GM19239 (cell line): Measurements from ENCODE around the gene NRP2.

Experiments
- DNase-seq: peaks from one replicate; pipeline ENCODE4 v3.0.0; 2011; ENCODE audit warnings: low spot score; ENCODE audit not compliant: insufficient read length
- FAIRE-seq: peaks from 2 replicates; lab custom pipeline; 2011; peaks lifted over from hg19 to GRCh38; lab: Jason Lieb, UNC

The NRP2 gene

DNA sequence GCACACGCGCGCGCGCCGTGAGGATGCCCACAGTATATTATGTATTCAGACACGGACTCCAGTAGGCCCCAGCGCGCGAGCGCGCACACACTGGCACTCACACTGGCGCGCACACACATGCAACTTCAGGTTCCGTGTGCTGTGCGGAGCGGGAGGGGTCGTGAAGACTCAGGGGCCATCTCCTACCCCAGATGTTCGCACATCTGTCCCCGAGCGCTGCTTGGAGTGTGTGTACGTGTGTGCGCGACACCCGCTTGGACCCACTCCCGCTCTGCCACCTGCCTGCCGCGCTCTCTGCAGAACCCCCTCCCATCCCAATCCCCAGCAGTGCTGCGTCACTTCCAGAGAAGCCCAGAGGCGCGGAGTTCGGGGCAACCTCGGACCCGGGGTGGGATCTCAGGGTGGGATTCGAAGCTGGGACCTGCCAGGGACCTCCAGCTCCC, 2.6 kb downstream of the NRP2 start:
- no peak for FAIRE-seq
- no peak for DNase-seq

DNA sequence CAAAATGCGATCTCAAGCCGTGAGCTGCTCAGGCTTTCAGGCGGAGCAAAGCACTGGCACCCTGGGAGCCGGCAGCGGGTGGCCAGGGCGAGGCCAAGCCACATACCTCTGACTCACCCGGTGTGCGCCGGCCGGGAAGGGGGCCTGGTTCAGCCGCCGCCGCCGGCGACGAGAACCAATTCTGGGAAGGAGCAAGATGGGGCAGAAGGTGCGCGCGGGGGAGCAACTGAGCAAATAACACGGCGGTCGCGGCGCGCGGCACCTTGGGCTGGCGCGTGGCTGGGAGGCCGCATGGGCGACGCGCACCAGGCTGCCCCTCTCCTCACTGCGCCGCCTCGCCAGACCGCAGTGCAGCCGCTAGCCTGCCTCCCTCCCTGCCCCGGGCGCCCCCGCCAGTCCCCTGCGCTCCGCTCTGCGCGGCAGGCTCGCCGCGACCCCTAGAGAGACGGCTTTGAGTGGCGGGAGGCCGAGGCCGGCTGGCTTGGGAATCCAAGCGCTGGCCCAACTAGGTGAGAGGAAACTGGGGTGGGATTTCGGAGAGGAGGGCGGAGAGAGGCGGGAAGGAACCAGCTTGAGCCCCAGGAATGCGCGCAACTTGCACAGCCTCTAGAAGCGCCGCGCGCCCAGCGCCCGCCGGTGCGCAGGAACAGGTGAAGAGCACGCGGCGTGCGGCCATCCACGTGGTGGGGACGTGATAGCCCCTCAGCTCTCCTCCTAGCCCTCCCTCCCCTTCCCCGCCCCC, 3.2 kb downstream of the NRP2 start:
- no peak for FAIRE-seq
- no peak for DNase-seq

DNA sequence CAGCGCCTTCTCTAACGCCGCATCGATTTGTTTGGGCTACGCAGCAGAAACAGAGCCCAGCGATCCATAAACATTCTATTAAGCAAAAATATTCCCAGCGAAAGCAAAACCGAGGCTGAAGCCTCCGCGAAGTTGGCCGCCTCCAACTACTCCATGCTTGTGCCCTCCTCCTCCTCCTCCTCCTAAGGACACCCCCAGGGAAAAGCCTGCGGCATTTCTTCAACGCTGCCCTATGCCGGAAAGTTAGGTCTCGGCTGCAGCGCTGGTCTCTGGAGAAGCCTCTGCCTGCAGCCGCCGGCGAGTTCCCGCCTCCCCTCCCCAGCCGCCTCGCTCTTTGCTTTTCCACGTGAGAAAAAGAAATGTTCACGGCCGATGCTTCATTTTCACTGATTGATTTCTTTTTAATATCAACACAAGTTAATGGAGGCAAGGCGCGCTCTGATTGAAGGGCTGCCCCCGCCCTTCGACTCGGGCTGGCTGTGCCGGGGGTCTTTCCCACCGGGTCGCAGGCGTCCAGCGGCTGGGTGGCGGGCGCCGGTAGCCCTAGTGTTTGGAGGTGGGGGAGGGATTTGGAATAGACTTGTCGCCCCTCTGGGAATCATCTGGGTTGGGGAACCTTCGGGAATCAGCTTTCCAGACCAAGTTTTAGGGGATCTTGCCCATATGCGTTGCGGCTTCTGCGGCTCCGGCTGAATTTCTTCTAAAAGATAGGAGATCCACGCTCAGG, 3.9 kb downstream of the NRP2 start:
- FAIRE-seq (no peak), DNase-seq (no peak)

DNA sequence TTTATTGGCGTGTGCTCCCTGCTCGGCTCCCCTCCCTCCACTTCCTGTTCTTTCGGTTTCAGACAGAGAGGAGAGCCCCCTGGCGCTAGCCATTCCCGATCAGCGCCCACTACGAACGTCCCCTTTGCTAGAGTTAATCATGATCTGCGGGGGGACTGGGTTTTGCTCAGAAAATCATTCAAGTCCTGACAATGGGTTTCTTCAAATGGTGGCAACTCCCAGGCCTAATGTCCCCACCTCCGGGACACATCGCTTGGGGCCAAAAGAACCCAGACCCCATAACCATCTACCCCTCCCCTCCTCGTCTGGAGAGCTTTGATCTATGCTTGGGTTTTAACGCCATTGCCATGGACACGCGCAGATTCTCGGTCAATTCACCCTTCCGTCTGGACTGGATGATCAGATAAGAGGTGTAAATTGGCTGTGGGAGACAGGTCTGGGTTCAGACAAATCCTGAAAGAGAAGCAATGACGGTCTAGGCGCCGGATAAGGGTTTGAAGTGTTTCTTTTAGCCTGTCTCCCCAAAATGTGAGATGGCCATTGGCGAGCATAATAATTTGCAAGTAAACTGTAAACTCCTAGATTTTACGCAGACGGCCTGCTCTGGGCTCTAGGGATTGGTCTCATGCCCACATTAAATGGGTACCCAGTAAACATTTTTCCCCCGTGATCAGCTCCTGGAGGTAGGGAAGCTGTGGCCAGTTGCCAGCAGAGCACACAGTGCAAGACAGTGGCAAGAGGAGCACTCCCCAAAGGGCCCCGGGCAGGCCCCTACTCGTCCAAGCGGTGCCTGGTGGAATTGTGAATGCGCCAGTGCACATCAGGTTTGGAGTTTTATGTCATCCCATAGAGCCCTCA, 4.7 kb downstream of the NRP2 start:
- DNase-seq: no peak
- FAIRE-seq: no peak

DNA sequence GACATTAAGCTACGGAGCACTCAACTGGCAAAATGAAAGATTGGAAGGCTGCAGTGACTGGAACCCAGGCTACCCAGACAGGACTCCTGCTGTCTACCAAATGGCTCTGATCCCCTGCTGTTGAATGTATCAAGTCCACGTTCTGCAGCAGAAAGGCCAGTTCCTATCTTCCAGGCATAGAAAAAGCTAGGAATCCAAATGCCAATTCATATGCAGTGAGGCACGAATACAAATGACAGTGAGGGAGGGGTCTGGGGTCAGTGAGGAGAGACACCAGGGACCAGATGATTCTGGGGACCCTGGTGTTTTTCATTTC, 5.3 kb downstream of the NRP2 start:
- no peak for DNase-seq
- no peak for FAIRE-seq

DNA sequence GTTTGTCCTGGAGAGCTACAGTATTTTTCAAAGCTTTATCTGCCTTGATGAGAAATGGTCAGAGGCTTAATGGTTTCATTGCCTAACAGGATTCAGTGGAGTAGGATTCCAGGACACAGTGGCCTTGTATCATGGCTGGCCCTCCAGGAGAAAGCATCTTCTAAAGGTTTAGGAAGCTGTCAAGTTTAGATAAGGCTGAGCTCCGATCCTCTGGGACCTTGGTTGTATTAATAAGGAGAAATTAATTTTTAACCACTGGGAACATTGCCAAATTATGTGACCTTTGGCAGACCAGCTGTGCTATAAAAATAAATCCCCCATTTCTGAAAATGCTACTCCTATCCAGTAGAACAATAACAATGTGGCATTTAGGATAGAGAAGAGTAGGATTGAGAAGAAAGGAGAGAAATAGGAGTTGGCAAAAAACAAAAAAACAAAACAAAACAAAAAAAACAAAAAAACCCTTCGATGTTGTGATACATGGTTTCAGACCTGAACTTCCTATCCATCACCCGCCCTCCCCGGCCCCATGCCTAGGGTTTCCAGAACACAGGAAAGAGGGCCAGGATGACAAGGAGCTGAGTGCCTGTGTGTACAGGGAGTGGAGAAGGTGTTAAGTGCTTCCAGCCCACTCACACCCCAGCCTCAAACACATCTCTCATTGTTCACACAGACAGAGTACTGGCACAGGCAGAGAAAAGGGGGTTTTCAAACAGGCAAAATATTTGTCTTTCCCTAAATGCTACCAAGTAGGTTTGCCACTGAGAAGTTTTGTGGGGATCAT, 6.3 kb downstream of the NRP2 start:
- no peak for DNase-seq
- no peak for FAIRE-seq

DNA sequence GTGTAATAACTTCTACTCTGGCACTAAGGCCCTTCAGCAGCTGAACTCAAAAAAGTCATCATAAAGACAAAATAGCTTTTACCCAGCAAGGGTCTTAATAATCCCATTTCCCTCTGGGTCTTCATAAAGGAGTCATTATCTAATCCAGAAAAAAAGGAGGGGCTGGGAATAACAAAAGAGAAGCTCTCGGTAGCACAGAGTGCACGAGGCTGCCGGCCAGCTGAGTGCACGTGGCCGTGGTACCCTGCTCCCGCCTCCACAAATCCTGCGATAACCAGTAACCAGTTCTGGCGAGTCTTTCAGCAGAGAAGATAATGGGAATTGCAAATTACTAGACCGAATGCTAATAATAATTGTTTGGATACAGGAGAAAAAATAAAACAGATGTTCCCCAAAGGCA, 7.5 kb downstream of the NRP2 start:
- FAIRE-seq (no peak), DNase-seq (no peak)

DNA sequence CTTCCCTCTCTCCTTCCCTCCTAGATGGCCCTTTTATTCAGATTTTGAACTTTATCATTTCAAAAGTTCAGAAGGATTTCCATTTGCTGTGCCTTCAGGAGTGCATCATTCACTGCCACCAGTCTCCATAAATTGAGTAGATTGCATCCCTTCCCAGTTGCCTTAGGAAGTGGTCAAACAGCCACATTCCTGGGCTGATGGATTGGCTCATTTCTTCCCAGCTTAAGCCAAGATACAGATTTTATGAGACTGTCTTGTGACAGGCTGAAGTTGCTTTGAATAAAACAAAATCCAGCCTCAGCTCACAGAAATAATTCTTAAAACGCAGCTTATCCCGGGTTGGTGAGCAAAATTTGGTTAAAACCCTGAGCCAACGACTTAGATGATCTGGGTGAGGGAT, 9.8 kb downstream of the NRP2 start:
- DNase-seq: no peak
- FAIRE-seq: no peak

DNA sequence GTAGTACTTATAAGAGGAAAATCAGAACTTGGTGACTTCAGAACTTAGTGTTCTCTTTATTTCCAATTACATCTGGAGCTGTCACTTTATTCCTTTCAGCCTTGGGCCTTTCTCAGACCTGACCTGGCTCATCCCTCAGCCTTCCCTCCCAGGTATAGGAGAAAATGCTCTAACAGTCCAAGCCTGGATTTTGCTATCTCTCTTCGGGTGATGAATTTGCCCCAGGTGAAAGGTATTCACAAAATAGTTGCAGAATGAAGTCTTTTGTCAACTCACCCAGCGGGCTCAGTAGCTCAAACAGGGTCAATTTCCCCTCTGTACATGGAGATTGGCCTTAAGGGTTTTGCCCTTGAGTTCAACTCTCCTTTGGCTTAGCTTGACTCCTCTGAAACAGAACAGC, 12.0 kb downstream of the NRP2 start:
- DNase-seq (no peak), FAIRE-seq (no peak)

DNA sequence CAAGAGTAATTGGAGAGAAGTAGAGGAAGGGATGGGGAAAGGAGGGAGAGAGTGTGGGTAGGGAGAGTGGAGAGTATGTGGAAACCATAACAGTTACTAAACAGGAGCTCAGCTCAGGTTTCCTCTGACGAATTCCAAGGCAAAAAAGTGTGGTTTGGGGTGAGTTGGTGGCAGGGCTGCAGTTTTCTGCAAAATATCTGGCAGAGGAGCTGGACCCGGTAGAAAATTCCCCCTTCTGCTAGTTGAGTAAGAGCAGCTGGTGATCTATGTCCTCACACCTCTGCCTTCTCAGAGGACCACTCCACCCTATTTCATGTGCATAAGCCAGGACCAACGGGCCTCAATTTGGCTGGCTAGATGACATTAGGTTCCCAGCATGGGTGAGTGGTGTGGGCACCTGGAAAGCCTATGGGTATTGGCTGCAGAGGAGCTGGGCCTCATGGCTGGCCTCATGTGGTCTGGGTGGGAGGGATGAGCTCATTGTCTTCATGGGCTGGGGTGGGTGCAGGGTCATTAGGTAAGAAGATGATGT, 13.2 kb downstream of the NRP2 start:
- no peak for DNase-seq
- FAIRE-seq: no peak

DNA sequence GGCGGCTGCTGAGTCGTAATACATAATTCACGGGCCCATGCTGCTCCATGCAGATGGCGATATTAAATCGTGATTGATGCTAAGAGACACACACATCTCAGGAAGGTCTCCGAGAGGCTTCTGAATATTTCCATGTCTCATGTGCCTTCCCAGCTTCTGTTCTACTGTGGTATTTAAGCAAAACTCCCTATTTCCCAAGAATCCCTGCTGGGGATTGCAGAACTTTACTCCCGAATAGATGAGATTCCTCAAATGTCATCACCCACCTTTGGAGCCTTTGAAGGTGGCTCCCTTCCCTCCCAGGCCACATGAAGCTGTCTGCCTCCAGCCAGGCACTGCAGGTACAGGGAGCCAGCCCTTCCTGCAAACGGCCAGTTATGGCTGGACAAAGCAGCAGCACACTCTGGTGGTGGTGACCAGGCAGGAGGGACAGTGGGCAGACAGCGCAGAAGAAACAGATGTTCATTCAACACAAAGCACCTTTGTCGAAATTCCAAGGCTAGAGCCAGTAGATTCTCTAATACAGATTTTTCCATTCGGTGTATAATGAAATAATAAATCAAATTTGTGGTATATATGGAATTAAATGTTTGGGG, 14.1 kb downstream of the NRP2 start:
- FAIRE-seq (no peak), DNase-seq (no peak)

DNA sequence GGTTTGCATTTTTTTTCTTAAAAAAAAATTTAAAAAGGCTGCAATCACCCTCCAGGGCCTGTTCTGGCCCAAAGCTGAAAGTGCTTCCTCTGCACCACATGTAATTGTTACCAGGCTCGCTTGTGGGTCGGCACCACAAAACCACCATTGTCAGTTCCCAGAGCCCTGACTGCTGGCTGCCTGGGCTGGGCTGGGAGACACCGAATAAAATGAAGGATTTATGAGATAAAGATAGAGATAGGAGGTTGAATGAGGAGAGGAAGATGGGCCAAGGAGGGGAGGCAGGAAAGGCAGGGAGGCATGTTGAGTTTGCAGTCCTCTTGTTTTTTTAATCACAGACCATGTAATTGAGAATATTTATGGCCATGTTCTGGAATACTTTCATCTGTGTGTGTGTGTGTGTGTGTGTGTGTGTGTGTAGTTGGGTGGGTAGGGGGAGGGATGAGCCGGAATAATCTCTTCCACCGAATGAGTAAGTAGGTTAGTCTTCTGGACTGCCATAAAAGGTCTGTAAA, 14.7 kb downstream of the NRP2 start:
- DNase-seq (no peak), FAIRE-seq (no peak)

DNA sequence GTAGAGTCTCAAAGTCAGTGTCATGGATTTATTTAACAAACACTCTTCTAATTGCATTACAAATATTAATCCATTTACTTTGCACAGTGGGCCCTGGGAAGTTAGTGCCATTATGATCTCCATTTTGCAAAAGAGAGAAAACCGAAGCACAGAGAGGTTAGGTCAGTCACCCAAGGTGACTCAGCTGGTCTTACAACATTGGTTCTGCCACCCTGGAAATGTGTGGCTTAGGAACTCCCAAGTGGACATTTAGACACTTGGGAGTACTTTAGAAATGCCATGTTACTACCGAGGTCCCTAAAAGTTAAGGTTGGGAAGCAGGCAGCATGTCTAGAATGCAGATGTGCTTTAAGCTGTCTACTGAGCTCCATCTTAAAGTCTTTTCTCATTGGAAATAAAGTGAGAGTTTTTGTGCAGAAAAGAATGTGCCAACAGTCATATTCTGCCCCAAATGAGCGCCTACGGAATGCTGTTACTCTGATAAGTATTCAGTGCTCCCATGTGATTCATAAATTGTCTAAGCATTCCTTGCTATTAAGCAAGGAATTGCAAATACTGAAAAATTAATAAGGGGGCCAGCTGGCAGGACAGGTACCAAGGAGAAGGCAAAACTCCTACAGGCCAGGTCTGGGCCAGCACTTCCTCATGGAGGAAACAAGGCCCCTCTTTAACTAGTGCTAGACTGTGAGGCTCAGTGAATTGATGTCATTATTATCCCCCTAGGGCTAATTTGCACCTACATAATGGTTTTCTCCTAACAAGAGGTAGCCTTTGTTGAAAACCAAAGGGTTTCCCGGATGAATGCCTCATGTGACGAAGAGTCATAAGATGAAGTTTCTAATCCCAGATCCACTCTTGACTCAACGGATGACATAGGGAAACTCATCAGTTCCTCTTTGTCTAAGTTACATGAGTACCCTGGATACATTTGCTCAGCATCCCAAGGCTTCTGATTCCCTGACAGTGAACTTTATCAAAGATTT, 16.3 kb downstream of the NRP2 start:
- DNase-seq (no peak), FAIRE-seq (no peak)

DNA sequence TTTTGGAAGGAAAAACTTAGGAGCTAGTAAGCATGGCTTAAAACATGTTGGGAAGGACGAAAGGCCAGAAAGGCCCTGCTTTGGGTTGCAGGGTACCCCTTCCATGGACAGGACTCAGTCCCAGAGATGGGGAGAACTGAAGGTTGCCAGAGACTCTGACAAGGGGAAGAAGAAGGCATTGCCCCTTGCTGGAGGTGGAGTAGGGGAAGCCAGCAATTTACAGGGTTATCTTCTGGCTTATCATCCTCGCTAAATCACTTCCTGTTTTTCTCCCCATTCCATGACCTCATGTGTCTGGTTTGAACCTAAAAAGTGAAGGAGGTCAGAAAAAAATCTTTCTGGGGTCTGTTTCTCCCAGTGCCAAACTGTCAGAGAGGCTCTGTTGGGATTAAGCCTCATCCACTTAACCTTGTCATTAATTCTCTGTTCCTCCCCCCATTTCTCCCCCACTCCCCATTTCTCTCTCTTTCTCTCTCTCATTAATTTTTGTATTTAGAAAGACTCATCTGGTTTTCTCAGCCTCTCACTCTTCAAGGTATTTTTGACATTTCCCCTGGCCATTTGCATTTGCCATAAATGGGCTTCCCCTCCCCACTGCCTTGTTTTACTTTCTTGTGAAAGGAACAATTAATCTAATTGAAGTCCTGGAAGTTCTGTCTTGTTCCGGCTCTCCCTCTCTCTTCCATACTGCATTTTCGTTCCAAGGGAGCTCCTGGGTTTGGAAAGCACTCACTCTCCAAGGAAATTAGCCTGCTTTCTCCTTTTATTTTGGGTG, 17.4 kb downstream of the NRP2 start:
- FAIRE-seq (no peak), DNase-seq (no peak)

DNA sequence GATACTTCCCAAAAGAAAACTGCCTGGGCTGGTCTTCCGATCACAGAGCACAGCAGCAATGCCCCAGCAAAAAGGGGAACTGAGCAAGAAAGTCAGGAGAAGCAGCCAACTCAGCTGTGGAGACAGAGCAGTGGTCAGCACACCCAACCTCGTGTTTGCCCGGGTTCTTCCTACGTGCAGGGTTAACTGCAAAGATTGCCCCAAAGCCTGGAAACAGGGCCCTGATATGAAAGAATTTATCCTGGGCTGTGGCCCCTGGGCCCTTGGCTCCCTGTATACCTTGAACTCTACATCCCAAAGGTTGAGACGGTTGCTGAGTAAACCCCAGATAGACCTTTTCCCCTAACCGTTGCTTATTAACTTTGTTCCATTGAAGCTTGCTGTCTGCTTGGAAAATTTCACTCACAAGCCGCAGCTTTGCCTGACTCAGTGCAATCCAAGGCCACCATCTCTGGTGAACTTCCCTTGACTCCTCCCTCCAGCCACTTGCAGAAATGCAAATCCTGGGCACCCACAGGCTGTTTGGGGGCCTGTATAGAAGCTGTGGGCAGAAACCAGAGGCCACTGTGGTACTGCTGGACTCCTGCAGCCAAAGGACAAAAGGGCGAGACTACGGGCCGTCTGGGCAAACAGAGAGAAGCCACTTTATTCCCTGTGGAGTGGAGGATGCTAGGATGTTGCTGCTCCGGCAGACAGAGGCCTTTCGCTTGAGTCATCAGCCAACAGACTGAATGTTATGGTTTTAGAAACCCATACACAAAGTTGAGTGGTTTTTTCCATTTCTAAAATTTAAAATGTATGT, 18.2 kb downstream of the NRP2 start:
- DNase-seq (no peak), FAIRE-seq (peak; percentile 87)

DNA sequence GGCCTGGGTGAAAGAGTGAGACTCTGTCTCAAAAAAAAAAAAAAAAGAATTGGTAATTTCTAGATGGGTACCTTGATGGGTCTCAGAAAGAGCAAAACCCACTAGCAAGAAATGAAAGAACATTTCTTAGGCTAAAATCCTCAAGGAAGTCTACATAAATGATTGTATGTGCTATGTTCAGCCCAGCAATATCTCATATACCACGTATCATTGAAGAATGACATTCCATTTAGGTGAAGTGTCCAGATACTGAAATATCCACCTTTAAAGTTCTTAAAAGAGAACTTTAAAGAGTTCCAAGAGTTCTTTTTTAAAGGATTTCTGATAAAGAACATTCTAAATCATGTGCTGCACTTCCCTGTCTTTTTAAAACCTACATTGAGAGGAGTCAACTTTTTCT, 19.2 kb downstream of the NRP2 start:
- no peak for DNase-seq
- FAIRE-seq: no peak

DNA sequence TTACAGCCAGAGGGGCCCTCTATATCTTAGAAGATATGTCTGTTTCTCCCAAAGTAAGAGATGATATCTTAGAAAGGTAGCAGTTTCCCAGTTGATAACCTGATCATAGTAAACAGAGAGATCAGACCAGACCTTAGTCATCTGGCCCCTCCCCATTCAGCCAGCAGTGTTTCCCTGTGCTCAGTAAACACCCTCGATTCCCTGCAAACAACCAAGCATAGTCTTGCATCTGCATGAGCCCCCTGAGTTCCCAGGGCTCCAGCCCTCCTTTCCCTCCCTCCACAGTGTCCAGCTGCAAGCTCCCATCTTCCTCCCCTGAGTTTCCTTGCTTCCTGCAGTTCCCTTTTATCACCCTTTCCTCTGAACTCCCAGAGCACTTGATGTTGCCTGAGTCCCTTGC, 20.3 kb downstream of the NRP2 start:
- FAIRE-seq (no peak), DNase-seq (no peak)
